IMR-90 (cell line): ENCODE data around the gene NDOR1. TPM values are rescaled to one million over a fixed set of nuclear protein-coding genes. Genes with fewer than 3 reads are reported as not detected.

ENCODE experiments used
- polyA plus RNA-seq, 3 experiments: library from polyadenylated mRNA; depleted of rRNA; stranded (reverse); fragments of >200 nt; gene quantifications; 2 replicates each; pipeline ENCODE4 v1.2.3, GENCODE V29; 2012; ENCODE audit warnings: low replicate concordance in 1 of 3
- total RNA-seq: library from RNA; depleted of rRNA; stranded (reverse); fragments of >200 nt; gene quantifications from 2 replicates; pipeline ENCODE4 v1.2.3, GENCODE V29; 2012
- TF ChIP-seq, protein P1 (sequence below): fragments of 150-350 bp; IDR thresholded peaks from 2 replicates; pipeline ENCODE4 v1.6.1; 2017; ENCODE audit warnings: mild to moderate bottlenecking, antibody characterized with exemption, low read length, low read depth

Gene NDOR1
- total and polyA plus RNA-seq, 2 of the 4 experiments (the other 2 are of a cell fraction): 0.90 to 10.6 TPM

DNA sequence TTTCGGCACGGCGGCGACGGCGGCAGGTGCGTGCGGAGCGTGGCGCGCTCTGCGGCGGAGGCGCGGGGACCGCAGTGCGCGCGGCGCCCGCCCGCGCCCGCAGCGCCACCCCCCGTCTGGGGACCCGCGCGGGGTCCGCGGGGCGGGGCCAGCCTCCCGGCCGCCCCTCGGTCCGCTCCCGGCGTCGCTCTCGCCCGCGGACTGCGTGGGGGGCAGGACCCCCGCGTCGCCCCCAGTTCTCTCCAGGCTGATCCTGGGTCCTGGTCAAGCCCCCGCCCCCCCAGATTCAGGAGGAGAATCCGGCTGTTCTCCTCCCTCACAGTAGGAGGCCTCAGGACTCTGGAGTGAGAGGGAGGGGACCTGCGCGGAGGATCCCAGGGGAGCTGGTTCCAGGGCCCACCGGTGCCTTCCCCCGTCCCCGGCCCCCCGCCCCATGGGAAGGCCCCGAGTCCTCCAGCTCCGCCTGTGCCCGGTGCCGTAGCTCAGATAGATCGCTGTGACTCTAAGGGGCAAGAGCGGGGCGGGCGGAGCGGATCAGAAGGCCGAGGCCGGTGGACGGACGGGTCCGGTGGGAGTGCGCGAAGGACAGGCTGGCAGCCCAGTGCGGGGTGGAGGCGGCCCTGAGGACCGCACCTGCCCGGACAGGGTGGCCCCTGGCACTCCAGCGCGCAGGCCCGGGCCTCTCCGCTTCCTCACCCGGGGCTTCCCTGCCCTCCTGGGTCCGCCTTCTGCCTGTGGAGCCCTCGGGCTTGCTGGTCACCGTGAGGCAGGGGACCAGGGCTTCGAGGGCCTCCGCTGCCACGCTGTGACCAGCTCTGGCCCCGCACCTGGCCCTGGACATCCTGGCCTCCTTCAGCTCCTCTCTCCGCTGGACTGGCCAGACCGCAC, 16.9 kb downstream of the NDOR1 start, which contains the start of gene RNF208 (continued):
- TF ChIP-seq, protein P1, sequence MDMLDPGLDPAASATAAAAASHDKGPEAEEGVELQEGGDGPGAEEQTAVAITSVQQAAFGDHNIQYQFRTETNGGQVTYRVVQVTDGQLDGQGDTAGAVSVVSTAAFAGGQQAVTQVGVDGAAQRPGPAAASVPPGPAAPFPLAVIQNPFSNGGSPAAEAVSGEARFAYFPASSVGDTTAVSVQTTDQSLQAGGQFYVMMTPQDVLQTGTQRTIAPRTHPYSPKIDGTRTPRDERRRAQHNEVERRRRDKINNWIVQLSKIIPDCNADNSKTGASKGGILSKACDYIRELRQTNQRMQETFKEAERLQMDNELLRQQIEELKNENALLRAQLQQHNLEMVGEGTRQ: no peak
